Medulla oblongata (tissue), 1 donor: ENCODE data around the gene EHD1.

Experiments
- DNase-seq: peaks from one replicate; pipeline ENCODE4 v3.0.0-alpha.2; 2015; ENCODE audit errors: extremely low spot score

EHD1 gene

GRCh38 chr11:64909653-64910343 is 31.4 kb upstream of the EHD1 start:
- no peak for DNase-seq

DNA sequence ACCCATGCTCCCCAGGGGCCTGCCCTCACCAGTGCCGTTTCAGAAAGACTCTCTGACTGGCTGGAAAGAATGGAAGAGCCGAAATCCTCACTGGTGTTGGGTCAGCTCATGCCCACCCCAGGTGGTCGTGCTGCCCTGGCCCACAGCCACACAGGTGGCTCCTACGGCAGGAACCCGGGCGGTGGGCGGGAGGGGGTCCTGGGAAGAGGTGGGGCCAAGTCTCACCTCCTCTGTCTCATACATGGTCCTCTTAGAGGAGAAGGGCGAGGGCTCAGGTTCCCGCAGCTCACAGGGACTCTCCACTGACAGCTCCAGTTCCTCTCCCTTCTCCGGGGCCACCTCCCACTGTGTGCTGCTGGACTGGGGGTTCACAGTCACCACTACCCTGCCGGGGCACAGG is 30.3 kb upstream of the EHD1 start:
- DNase-seq = no peak

DNA sequence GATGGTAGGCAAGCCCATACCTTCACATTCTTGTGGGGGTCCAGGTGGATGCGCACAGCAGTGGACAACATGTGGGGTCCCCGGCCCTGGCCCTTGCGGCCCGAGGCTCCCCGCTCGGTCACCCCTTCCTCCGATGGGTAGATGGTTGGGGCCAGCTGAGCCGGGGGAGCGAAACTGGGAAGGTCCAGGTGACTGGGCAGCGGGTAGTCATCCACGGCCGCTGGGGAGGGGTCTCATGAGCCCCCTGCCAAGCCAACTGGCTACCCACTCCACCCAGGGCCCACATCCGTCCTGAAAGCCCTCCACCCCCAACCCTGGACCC is 27.9 kb upstream of the EHD1 start:
- DNase-seq = no peak

- no peak for DNase-seq
Measured at GRCh38 chr11:64905516-64906313, 27.3 kb upstream of the EHD1 start.

GRCh38 chr11:64903291-64903833 is 24.9 kb upstream of the EHD1 start:
- DNase-seq = no peak

- DNase-seq = no peak
Measured at GRCh38 chr11:64902102-64902900, 23.9 kb upstream of the EHD1 start.

DNA sequence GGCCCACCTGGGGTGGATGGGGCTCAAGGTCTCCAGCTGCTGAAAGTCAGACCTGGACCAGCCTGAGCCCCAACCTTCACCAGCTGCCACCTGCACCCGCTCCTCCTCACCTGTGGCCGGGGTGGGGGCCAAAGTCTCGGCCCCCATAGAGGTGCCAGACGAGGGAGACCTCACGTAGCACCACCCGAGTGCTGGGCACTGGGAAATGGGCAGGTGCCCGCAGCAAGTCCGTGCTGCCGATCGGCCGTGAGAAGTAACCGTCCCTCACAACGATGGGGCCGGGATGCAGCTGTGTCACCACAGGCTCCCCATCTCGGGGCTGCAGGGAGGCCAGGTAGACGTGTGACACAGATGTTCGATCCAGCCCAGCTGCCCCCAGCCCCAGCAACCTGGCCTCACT is 22.4 kb upstream of the EHD1 start:
- DNase-seq = no peak

- DNase-seq = no peak
Measured at GRCh38 chr11:64900263-64900678, 21.9 kb upstream of the EHD1 start.

DNA sequence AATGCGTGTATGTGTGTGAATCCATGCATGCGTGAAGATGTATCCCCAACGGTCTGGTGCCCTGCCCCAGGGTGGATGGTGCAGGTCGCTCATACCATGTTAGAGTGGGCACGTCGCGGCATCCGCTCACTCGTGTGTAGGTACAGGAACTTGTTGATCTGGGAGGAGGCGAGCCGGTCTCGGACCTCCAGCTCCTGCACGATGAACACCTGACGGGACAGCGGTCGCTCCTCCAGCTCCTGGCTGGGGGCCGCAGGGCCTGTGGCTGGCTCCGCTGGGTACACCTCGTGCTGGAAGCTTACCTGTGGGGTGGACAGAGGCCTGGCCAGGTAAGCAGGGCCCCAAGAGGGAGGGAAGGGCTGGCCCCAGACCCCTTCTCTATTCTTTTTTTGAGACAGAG is 20.1 kb upstream of the EHD1 start:
- DNase-seq = no peak

DNA sequence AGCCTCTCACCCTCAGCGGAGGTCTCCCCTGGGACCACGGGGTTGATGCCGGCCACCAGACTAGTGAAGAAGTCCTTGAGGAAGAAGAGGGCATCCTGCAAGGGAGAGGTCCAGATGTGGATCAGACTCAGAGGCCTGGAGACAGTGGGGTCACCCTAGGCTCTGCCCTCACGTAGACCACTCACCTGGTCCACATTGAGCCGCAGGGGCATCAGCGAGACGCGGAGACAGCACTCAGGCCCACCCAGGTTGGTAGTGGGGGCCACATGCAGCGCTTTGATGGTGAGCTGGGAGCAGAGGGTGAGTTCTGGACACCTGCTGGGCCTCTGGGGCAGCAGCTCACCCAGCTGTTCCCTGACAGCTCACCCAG is 19.6 kb upstream of the EHD1 start:
- no peak for DNase-seq

DNA sequence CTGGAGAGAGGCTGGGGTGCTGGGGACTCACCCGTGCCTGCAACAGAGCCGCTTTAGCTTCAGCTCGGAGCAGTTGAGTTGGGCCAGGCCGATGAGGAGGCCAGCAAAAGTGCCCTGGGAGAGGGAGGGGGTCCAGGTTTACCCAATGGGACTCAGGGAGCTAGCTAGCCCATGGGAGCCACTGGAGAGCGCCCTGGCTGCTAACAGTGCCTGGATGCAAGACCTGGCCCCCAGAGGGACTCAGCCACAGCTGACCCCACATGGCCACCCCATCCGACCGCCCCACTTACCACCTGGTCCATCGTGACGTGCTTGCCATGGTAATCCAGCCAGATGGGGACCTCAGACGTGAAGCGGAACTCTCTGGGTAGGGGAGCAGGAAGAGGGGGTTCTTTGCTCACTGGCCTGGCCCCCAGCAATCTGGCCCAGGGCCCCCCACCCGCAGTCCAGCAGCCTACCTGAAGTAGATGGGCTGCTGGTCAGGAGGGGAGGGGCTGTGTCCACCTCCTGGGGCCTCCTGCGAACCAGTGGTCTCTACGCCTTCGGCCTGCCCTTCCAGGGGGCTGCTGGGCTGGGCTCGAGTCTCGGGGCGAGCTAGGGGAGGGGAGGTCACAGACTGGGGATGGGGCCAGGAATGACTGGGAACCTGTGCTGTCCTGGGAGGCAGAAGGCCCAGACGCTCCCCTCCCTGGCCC is 19.1 kb upstream of the EHD1 start:
- no peak for DNase-seq

DNA sequence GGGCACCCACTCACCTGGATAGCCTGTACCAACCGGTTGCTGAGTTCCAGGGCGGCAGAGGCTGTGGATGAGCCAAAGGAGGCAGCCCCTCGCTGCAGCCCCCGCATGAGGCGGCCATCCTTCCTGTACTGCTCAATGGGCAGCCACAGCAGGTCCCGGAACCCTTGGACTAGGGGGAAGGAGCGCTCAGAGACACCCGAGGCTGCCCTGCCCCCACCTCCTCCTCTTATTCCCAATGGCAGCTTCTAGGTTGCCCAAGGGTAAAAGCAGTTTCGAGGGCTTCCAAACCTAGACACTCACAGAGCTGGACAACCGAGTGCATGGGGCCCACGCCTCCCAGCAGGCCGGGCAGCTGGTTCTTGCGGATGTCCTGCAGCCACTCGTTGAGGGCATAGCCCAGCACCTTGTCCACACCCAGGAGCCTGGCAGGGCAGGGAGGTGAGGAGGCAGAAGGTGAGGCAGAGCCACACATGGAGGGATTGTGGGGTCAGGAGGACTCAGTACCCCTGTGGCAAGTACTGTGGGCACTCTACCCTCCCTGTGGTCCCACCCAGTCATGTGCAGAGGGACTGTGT is 18.1 kb upstream of the EHD1 start:
- no peak for DNase-seq

DNA sequence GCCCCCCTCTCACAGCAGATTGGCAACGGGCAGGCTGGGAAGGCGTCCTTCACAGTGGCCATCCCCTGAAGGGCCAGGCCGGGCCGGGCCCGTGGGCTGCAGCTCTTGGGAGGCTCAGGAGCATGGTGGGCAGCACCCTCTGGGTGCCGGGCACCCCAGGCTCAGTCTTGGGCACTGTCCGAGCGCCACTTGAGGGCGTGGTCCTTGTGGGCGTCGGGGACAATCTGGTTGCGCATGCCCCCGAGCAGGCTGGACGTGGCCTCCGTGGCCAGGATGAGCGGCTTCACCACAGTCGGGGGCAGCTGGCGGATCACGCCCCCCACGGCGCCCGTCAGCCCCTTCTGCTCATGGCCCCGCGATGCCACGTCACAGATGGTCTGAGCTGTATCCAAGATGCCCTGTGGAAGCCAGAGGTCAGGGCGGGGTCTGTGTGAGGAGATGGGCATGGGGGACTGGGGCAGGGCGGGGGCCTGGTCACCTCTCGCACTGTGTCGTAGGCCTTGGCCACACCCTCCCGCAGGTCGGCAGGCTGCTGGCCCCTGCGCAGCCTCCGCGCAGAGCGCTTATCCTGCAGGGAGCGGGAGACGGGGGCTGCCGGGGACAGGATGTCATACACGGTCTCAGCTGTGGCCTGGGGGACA is 16.5 kb upstream of the EHD1 start:
- no peak for DNase-seq

DNA sequence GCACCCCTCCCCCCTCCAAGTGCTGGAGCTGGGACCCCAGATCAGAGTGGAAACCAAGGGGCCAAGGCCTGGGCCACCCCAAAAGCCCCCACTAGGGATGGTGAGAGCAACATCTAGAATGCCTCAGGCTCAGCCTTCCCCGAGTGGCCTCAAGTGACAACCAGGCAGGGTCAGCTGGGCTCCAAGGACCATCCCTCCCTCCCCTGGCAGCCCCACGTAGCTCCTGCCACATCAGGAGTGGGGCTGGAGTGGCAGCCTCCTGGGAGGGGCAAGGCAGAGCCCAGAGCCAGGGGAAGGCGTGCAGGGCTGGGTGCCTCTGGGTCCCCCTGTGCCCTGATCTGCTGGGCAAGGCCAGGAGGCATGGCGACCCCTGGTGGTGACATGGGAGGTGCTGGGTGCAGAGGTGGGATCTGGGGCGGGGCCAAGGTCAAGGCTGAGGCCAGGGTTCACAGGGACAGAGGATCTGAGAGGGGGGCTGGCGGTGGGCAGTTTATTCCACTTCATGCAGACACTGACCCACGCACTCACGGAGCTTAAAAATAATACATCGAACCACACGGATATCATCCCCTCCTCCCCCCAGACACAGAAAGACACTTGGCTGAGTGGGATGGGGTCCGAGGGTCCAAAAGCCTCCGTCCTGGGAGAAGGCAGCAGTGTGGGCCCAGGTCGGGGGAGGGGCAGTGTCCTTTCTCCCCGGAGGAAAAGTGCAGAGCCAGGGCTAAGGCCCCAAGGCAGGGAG is 15.8 kb upstream of the EHD1 start:
- peak; percentile 78 for DNase-seq

- DNase-seq = no peak
Measured at GRCh38 chr11:64893194-64894069, 15.0 kb upstream of the EHD1 start.

DNA sequence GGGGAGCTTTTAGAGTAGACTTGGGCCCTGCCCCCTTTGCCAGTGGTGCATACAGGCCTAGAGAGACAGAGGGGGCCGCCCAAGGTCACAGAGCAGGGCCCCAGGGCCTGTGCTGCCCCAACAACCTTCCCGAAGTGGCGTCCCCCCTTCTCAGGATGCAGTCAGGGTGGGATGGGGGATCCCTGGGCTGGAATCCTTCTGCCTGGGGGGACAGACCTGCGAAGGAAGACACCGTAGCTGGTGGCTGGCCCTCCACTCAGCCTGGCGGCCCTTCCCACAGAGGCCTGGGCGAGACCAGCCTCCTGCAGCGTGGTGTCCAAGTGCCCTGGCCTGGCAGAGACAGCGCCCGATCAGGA is 14.4 kb upstream of the EHD1 start:
- no peak for DNase-seq

DNA sequence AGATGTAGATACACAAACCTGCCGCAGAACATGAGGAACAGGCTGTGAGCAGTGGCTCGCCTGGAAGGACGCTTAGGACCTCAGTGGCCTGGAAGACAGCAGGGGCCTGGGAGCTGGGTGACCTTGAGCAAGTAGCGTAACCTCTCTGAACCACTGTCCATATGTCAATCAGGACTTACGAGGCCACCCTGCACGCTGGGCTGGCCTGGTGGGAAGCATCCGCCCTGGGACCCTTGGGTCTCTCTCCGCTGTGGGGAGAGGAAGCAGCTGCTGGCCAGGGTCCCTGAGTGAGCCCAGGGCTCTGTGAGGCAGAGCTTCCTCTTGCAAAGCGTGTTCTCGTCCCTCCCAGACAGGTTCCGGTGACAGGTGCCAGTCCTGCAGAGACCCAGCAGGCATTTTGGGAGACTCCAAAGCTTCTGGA is 14.0 kb upstream of the EHD1 start:
- no peak for DNase-seq

DNA sequence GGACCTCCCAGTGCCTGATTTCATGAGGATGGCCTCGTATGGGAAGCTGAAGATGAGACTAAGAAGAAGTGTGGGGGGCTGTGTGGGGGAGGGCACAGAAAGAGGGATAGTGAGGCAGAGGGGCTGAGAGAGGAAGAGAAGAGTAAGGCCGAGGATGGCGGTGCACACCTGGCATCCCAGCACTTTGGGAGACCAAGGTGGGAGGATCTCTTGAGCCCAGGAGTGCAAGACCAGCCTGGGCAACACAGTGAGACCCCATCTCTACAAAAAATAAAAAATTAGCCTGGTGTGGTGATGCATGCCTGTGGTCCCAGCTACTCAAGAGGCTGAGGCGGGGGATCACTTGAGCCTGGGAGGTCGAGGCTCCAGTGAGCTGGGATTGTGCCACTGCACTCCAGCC is 13.5 kb upstream of the EHD1 start:
- DNase-seq = no peak

DNA sequence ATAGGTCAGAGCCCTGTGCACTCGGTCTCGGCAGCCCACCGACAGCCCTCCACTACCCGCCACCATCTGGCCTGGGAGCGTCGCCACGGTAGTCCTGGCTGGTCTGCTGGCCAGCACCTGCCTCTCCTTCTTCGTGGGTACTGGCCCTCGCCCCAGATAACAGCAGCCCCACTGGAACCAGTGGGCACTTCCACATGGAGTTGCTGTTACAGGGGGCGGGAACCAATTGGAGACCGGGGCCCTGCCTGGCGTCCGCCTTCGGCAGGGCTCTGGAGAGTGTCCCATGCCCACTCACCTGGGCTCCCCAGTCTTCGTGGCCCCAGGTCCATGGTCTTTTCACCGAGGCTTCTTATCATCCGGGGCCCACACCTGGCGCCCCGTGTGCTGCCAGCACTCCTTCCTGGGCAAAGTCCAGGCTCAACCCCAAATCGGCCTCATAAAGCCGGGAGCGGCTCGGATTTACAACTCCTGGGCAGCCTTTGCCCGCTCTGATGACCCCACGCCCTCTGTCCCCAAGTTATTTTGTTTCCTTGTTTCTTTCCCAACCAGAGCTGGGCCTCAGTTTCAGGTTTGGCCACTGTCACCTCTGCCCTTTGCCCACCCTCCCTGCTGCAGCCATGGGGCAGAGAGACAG is 12.9 kb upstream of the EHD1 start:
- no peak for DNase-seq
